ENCODE data around the gene TMEM131L.
"Not testable (repeated sequence)": the region's sequence is repeated elsewhere in the genome, so short reads cannot be mapped to it uniquely, and the experiment has no call there.

Gene TMEM131L

DNA sequence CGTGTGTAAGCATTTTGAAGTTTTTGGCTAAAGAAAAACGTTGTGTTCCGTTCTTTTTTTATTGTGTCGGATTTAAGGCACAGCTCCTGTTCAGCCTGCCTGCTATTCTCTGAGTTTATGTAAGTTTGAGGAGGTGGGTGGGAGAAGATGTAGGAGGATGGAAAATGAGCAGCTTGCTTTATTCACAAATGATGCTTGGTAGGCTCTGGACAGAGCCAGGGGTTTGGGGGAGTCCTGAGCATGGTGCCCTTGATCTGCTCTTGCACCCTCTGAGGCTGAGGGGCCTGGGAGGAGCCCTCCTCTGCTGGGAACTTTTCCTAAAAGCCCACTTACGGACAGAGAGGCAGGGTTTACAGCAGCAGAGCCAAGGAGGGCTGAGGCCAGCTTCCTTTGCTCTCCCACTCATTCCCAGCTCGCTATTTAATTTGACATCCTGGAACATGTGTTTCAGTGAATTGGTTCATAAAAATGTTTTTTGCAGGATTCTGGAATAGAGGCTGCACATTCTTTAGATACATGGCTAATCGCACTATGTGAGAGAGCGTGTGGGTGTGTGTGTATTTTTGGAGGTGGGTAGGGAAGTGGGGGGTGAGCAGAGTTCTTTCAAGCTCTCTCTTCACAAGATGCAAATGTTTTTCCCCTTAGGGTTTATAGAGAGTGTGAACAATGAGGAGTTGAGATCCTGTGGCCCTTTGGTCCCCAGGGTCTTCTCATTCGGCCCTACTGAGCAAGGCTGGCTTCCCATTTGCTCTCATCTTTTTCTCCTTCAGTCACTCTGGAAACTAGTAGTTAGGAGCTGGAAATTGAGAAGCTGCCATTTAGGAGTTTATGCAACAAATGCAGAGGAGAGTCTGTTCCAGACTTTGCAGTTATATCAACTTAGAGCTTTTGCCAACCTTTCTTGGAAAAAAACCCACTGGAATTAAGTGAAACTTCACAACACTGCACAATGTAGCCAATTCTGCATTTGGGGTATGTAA lies 32.1 kb downstream of the TMEM131L start:
- in situ Hi-C loops (cut with HindIII; ENCODE audit: low sequenced_read_pairs) = no loop called here

DNA sequence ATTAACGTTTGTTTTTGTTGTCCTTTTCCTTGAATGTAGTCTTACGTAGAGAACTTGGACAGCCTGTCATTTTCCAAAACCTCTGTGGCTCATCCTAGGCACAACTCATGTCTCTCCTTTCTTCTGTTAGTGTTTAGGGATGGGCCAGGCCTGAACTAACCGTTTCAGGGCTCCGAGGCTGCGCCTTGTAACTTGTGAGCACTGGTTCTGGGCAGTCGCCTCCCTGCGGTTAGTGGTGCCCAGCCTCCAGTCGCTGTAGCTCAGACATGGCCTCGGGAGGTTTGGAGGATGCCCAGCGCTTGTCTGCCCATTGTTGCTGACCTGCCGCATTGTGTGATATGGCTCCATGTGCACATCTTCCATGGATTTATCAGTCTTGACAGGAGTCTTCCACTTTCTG lies 32.8 kb downstream of the TMEM131L start:
- in situ Hi-C loops (cut with HindIII; ENCODE audit: low sequenced_read_pairs) = no loop called here

DNA sequence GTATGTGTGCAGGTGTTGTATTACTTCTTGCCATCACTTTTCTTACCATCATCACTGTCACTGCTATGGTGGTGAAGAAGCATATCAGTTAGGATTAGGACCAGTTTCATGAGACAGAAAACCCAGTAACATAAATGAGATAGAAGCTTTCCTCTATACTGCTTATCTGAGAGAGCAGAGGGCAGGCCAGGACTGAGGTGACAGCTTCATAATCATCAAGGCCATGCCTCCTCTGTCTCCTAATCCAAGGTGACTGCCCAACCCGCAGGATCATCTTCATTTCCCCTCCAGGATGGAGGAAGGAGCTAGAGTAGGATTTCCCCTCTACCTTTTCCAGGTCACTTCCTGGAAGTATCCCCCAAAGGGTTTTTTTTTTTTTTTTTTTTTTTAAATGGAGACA lies 35.4 kb downstream of the TMEM131L start:
- in situ Hi-C loops (cut with HindIII; ENCODE audit: low sequenced_read_pairs) = no loop called here

DNA sequence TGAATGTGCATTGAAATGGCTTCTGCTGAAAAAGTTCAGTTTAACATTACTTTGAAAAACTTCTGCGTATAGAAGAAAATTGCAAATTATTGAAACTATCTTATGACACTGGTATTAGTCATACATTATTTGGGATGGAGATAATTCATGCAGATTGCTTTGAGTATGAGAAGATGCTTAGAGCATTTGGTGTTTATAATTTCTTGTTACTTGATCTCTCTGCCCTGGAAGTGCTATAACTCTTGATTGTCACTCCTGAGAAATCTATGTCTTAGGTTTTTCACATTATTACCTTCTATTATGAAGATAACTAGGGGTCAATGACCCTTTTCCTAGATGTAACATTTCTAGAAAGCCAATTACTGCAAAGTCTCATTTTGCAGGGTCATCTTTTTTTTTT lies 36.4 kb downstream of the TMEM131L start:
- in situ Hi-C loops (cut with HindIII; ENCODE audit: low sequenced_read_pairs) = no loop called here

DNA sequence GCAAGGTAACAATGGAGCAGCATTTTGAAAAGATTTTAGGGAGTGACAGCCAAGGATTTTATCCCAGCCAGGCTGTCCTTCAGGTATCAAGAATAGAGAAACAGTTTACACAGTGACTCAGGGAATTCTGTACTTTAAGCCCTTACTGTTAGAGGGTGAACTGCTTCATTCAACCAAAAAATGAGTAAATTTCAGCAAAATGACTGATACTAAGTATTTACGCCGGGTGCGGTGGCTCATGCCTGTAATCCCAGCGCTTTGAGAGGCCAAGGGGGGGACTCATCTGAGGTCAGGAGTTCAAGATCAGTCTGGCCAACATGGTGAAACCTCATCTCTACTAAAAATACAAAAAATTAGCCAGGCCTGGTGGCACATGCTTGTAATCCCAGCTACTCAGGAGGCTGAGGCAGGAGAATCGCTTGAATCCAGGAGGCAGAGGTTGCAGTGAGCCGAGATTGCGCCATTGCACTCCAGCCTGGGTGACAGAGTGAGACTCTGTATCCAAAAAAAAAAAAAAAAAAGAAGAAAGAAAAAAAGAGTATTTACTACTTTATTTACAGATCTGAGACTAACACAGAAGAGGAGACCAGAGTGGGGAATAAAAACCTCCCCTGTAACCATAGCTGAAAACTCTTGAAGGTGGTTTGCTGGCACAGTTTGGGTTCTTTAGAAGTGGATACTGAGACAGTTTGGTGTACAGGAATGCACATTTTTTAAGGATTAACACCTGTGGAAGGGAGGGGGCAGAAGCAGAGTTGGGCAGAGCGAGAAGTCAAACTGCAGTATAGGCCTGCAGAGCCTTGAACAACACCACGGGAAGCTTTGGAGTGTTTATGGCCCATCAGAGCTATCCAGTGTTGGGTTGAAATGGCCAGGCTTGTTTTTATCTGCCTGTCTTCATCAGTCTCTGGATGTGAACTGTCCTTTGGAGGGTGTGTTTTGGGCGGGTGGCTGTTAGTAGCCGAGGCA lies 40.5 kb downstream of the TMEM131L start:
- in situ Hi-C loops (cut with HindIII; ENCODE audit: low sequenced_read_pairs) = no loop called here

DNA sequence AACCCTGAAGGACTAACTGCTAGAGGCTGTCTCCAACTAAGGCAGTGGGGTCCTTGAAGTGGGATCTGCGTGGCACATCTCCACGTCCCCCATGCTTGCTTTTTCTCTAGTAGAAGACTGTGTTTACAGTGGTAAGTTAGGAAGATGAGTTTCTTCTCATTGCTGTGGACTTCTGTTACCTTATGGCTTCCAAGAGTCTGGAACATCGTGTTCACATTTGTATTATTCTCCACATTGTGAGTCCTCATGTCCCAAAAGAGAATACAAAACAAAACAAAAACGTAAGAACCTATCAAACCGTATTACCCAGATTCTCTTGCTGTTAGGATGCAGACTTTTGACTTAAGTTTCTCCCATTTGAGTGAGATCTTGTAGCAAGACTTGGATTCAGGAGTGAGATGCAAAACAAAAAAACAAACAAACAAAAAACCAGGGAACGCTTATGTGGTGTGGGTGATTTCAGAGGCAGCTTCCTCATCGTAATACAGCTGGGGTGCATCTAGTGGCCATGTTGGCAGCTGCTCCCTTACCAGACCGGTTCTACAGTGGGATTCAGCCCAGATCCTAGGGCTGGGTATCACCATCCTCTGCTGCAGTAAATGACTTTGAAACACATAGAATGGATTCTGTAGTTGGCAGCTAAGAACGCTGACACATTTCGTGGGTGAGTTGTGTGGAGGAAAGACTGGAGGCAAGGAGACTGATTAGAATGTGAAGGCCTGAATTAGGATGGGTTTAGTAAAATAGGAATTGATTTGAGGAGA lies 41.3 kb downstream of the TMEM131L start:
- in situ Hi-C loops (cut with HindIII; ENCODE audit: low sequenced_read_pairs) = no loop called here

DNA sequence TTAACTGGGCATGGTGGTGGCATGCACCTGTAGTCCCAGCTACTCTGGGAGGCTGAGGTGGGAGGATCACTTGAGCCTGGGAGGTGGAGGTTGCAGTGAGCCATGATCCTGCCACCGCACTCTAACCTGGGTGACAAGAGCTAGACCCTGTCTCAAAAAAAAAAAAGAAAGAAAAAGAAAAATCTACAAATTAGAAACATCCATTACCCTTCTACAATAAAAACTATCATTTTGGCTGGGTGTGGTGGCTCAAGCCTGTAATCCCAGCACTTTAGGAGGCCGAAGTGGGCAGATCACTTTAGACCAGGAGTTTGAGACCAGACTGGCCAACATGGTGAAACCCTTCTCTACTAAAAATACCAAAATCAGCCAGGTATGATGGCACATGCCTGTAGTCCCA lies 43.1 kb downstream of the TMEM131L start:
- in situ Hi-C loops (cut with HindIII; ENCODE audit: low sequenced_read_pairs) = not testable (repeated sequence)

DNA sequence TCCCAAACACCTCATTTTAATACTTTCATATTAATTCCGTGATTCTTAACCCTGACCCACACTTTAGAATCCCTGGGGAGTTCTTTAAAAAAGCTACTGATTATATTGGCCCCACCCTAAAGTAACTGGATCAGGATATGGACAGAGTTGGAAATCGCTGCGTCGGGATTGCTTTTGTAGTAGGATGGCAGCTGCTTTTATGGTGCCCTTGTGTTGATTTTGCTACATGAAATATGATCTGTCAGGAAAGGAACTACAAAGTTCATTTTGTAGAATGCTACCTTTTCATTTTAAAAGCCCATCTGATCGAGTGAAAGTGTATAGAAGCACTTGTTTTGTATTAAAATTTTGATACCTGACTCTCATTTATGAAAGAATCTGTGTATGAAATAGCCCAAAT lies 43.6 kb downstream of the TMEM131L start:
- in situ Hi-C loops (cut with HindIII; ENCODE audit: low sequenced_read_pairs) = no loop called here

DNA sequence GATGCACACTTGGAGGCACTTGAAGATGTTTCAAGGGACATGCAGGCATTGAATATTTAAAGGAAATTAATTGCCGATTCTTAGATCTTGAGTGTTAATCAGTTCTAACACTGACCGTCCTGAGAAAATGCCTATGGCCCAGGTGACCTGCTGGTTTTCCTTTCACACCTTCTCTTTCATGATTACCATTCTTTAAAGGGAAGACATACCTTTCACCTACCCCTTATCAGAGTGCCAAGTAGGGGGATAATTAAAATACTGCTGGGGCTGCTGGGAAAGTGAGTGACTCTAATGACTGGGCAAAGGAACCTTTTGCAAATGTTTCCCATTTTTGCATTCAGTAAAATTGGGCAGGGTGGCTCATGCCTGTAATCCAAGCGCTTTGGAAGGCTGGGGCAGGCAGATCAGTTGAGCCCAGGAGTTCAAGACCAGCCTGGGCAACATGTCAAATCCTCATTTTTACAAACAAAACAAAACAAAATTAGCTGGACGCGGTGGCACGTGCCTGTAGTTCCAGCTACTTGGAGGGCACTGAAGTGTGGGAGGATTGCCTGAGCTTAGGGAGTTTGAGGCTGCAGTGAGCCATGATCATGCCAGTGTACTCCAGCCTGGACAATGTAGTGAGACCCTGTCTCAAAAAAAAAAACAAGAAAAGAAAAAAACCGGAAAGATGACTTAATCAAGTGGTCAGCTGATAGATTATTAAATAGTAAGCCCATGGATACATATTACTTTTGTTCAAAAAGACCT lies 44.3 kb downstream of the TMEM131L start:
- in situ Hi-C loops (cut with HindIII; ENCODE audit: low sequenced_read_pairs) = no loop called here

DNA sequence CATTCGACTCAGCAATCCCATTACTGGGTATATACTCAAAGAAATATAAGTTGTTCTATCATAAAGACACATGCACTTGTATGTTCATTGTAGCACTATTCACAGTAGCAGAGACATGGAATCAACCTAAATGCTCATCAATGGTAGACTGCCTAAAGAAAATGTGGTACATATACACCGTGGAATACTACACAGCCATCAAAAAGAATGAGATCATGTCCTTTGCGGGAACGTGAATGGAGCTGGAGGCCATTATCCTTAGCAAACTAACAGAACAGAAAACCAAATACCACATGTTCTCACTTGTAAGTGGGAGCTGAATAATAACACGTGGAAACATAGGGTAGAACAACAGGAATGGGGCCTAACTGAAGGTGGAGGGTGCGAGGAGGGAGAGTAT lies 44.9 kb downstream of the TMEM131L start:
- in situ Hi-C loops (cut with HindIII; ENCODE audit: low sequenced_read_pairs) = no loop called here

DNA sequence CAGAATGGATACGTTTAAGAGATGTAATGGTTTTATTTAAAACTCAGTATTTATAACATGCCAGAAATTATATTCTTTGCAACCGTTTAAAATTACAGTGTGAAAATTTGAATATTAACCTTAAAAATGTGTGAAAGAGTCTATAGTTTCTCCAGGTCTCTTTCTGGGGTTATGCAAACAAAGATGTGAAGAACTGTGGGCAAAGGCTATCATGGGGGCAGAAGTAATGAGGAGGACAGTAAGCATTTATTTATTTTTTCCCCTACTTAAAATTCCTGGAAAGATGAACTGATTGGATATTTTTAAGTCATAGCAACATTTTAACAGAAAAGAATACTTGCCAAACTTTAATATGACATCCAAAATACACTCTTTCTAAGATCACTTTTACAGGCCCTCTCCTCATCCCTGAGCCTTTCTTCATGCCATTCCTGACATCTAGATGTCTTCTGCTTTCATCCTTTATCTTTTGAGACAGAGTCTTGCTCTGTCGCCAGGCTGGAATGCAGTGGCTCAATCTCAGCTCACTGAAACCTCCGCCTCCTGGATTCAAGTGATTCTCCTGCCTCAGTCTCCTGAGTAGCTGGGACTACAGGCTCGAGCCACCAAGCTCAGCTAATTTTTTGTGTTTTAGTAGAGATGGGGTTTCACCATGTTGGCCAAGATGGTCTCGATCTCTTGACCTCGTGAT lies 46.1 kb downstream of the TMEM131L start:
- in situ Hi-C loops (cut with HindIII; ENCODE audit: low sequenced_read_pairs) = no loop called here

DNA sequence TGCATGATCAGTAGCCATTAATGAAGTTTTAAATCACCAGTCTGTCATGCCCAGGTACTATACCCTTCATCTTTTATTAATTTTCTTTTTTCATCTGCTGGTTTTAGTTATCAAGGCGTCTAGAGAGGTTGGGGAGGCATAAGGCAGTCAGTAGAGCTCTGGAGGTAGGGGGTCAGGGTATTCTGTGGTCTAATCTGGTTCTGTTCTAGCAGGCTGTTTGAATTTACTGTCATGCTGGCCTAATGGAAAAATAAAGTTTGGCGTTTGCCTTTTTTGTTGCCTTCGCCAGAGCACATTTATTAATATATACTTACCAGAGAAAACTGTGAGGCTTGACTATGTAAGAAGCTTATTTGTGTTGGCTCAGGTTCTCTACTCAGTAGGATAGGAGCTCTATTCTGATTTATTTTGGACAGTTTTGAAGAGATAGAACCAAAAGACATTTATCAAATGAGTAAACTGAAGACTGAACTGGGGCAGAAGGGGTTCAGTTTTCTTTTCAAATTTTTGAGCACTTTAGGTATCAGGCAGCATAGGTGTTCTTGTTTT lies 46.9 kb downstream of the TMEM131L start:
- in situ Hi-C loops (cut with HindIII; ENCODE audit: low sequenced_read_pairs) = no loop called here

DNA sequence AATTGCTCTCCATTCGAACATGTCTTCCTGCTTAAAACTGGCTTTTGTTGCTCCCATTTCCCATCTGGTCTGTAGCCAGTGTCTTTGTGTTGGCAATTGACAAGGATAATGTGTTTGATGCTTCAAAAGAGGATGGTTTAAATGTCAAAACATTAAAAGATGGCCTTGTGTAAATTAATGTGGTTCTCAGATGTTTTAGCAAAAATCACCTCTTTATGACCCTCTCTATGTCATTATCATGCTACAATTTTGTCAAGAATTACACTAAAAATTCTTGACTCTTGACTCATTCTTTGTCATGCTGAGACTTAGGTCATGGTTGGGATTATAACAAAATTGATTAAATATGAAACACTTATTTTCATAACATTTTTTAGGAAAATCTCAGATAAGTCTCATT lies 47.4 kb downstream of the TMEM131L start:
- in situ Hi-C loops (cut with HindIII; ENCODE audit: low sequenced_read_pairs) = no loop called here

DNA sequence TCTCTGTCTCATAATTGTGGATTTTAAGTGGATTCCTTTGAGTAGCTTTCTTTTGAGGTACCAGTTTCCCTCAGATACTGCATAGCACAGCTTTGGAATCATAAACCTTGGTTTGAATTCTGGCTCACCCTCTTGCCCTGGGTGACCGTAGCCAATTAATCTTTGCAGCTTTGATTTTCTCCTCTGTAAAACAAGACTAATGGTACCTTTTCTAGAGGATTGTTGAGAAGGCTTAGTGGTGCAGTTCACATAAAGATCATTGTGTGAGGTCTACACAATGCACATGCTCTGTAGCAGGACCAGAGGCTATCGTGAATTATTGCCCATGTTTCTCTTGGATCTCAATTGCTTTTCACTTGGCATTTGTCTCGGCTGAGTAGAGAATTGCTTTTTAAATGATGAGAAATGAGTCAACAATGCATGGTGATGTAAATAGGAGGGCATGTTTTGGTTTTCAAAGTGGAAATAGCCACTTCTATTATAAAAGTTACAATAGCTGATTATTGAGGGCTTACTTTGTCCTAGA lies 47.9 kb downstream of the TMEM131L start:
- in situ Hi-C loops (cut with HindIII; ENCODE audit: low sequenced_read_pairs) = no loop called here

DNA sequence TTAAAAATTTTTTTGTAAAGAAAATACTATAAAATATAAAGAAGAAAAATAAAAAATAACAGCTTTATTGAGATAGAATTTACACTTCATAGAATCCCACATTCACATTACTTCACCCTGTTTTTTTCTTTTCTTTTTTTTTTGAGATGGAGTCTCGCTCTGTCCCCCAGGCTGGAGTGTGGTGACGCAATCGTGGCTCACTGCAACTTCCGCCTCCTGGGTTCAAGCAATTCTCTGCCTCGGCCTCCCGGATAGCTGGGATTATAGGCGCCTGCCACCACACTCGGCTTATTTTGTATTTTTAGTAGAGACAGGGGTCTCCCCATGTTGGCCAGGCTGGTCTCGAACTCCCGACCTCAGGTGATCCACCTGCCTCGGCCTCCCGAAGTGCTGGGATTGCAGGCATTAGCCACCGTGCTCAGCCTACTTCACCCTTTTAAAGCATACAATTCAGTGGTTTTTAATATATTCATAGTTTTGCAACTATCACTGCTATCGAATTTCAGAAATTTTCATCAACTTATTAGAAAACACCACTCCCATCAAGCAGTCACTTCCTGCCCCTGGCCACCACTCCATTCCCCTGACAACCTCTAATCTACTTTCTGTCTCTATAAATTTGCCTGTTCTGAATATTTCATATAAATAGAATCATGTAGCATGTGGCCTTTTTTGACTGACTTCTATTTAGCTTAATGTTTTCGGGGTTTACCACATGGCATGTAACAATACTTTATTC lies 48.7 kb downstream of the TMEM131L start:
- in situ Hi-C loops (cut with HindIII; ENCODE audit: low sequenced_read_pairs) = no loop called here

DNA sequence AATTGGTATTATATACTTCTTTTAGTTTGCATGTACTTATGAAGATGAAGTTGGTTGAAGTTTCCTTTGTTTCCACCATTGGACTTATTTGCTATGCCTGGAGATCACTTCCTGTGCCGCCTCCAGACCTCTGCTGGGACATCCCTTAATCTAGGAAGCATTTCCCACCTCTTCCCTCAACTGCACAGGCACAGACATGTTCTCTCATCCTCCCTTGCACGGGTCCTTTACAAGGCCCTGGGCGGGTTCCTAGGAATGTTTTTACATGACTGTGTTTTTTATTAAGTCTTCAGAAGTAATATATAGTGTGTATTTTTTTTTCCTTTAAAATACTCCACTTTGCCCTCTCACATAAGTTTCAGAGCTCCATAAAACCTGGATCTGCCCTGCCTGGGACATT lies 51.0 kb downstream of the TMEM131L start:
- in situ Hi-C loops (cut with HindIII; ENCODE audit: low sequenced_read_pairs) = no loop called here

DNA sequence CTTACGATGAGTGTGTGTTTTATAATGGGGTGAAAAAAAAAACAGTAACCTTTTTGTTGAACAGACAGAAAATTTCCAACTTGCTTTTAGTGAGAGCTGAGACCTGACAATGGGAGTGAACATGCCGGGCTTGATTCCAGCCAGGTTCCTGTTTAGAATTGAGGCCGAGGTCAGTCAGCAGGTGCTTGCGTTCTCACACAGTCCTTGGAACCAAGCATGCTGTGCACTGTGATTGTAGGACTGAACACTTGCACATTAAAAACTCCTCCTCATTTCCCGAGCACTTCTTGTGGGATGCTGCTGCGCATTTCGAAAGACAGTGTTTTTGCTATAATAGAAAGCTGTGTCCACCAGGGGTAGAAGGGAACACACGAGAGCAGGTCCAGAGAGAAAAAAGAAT lies 51.8 kb downstream of the TMEM131L start:
- in situ Hi-C loops (cut with HindIII; ENCODE audit: low sequenced_read_pairs) = no loop called here

DNA sequence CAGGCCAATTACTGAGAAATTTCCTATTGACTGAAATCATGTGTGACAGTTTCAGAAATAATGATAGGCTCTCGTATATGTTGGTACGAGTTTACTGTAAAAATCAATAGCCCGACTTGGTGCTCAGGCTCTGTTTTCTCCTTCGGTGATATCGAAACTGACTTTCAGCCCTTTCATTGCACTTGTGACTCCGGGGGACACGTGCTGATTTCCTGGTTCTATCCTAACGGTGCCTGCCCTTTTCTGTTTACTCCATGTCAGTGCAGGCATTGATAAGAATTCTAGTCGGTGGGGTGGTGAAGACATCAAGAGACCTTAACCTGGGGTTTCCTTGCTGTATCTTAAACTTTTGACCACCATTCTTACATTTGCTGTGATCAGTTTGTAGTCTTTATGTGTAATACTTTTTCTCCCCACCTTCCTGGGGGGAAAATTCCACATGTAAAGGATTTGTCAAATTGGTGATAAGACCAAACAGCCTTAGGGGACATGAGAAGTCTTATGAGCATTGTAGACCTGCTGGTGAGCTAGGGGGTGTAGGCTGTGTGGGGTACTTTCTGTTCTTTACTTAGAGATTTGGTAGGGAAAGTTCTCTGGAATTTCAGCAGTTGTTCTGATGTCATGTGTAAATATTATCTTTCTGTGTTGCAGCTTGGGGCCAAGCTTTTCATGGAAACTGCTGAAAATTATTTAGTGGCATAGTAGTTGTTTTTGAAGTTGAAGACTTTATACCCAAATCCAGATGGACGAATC lies 52.7 kb downstream of the TMEM131L start:
- in situ Hi-C loops (cut with HindIII; ENCODE audit: low sequenced_read_pairs) = no loop called here

All from endothelial cell of hepatic sinusoid (primary cell).